NCI-H774 (cell line): ENCODE measurements around the gene PYY.

Experiments used
- DNase-seq: peaks from one replicate; lab custom pipeline; 2025; lab: John Stamatoyannopoulos, UW

PYY gene

DNA sequence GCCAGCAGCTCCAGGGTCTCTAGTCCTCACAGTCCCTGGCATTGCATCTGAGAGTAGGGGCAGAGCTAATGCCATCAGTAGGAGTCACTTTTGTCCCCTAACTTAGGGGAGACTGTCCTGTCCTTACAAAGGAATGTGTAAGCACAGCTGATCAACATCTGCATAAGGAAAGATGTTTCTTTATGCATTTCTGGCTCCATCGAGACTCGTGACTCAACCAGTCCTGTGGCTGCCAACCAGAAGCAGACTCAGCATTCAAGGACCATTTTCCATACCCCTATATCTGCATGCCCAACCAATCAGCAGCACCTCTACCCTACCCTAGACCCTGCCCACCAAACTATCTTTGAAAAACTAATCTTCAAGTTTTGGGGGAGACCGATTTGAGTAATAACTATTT lies 38.2 kb downstream of the PYY start:
- DNase-seq = no peak

DNA sequence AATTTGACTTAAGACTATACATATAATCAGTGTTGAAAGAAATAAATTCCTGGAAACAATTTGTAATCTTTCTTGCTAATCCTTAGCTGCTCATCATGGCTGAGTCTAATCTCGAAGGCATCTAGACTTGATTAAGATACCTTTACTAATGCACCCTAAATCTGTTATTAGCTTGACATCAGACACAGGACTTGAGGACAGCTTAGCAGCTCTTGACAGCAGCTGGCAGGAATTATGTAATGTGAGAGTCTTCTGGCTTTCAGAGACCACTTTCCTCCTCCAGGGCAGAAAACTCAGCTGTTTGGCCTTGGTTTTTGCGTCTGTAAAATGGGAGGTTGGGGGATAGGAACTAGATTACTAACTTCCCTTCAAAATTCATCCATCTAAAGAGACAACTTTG lies 39.3 kb downstream of the PYY start:
- DNase-seq = no peak

DNA sequence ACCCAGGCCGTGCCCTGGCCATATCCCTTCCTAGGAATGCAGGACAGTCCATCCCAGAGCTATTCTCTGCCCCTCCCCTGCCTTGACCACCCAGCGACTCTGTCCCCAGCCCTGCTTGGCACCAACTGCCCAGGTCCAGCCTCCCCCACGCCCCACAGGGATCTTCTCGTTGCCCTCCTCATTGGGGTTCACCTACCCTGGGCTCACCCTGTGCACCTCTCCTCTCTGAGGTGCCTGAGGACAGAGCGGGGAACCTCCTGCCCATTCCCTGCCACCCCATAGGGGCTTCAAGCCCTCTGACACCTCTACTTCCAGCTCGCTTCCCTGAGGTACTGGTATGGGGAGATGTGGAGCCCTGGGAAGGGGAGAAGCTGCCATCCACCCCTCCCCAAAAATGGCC lies 40.2 kb downstream of the PYY start:
- DNase-seq = no peak

DNA sequence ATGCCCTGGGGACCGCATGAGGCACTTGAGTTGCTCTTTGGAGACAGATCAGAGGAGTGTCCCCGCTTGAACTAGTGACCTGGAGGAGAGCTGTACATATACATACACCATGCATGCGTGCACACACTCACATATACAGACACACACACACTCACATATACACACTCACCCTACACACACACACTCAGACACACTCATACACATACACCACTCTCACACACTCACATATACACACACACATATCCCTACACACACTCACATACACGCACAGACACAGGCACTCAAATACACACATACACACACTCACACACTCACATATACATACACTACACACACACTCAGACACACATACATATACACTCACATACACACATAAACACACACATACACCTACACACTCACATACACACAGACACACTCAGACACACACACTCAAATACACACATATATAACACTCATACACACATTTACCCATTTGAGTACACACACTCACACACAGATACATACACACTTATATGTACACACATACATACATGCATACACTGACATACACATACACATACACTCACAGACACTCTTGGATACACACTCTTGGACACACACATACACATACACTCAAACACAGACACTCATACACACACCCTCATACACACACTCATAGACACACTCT lies 41.0 kb downstream of the PYY start:
- no peak for DNase-seq

DNA sequence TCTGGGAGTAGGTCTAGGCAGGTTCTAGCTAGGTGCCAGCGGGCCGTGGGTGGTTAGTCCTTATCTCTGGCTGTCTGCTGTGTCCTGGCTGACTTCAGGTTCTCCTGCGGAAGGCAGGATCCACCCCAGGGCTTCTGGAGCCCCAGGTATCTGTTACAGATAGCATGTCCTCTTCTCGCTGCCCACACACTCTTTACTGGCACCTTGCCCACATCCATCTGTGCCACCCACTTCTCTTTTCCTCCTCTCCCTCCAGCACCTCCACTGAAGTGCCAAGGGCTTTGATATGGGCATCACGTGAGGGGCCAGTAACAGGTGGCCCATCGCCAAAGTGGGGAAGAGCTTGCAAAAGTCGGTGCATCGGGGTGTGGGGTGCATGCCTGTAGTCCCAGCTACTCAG lies 41.8 kb downstream of the PYY start:
- DNase-seq = no peak

DNA sequence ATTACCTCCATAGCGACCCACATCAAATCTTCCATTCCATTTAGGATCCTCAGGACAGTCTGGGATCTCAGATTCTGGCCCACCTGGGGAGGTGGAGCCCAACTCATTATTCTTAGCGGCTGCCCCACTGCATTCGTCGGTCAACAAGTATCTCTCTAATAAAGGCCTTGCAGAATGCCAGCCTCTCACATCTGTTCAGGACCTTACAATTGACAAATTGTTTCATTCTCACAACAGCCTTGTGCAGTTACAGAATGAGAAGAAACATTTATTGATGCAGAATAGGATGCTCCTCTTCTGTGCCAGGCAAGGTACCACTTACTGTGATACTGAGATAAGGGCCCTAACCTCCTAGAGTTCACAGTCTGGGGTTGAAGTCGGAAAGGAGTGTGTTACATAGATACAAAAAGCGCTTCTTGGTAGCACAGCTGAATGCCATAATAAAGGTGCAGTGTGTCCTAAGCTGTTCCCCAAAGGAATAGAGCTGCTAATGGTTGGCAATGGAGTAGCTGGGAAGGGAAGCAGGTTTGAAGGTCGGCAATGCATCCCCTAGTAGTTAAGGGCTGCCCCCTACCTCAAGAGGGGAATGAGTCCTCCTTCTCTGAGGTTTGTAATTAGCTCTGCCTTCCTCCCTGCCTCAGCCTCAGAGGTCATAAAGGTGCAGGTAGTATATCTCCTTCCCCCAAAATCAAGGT lies 44.1 kb downstream of the PYY start:
- no peak for DNase-seq

DNA sequence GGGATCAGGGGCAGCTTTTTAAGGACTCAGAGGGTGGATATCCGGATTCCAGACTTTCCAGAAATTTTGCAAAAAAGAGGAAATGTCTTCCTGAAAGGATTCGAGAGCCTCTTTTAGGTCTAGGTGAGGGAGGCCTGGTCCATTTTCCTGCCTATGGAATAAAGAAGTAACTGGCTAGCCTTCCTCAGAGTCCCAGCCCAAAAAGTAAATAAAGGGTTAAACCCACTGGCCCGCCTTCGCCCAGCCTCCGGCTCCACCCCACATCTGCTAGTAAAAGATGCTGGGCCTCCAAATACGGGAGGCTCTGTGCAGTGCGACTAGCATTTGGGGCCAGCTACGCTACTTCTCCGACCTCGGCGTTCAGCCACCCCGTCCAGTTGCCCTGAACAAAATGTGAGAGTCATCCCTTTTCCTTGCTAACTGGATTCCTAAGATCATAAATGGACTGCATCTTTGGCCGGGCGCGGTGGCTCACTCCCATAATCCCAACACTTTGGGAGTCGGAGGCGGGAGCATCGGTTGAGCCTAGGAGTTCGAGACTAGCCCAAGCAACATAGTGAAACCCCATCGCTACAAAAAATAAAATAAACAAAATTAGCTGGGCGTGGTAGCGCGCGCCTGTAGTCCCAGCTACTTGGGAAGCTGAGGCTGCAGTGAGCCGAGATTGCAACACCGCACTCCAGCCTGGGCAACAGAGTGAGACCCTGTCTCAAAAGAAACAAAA lies 45.6 kb downstream of the PYY start:
- peak; percentile 34 for DNase-seq

DNA sequence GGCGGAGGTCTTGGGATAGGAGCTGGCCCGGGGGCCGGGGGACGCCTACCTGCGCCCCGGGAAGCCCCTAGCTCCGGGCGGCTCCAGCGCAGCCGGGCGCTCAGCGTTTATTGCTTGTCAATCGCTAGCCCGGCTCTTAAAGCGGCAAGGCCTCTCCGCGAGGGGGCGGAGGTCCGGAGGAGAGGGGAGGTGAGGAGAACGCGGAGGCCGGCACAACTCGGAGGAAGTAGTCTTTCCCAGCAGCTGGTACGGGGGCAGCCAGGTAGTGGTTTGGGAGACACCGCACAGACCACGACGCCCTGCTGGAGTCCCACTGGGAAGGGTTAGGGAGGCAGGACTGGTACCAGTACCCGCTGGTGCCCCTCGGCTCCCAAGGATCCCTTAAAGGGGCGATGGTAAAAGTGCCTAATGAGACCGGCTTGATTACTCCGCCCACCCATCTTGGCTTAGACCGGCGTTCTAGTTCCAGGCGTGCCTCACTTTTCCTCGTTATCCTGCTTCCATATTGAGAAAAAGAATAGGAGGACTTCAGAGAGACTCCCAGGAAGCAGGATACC lies 46.2 kb downstream of the PYY start, which contains the start of gene MPP2:
Gene MPP2, minus strand, starts transcription at position 112 of the 557 bp plus-strand sequence. CDS start 3,076 bp downstream, outside the sequence.
- DNase-seq = peak; percentile 40

DNA sequence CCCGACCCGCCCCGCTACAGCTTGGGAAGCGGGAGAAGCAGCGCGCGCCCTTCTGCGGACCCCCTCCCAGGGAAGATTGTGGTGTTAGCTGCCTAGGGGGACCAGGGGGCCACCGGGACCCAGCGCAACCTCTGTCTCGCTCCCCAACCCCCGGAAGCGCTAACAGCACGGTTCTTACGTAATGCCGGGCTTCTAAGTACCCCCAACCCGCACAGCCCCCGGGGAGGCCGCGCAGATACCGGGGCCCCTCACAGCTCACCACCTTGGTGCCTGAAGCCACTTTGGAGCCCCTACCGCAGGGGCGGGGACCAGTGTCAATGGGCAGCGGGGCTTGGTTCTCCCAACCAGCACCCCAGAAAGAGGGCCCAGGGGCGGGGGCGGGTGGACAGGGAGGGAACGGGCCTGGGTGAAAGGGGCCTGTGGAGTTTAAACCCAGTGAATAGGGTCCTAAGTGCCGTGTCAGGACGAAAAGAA lies 46.8 kb downstream of the PYY start:
- DNase-seq = no peak

DNA sequence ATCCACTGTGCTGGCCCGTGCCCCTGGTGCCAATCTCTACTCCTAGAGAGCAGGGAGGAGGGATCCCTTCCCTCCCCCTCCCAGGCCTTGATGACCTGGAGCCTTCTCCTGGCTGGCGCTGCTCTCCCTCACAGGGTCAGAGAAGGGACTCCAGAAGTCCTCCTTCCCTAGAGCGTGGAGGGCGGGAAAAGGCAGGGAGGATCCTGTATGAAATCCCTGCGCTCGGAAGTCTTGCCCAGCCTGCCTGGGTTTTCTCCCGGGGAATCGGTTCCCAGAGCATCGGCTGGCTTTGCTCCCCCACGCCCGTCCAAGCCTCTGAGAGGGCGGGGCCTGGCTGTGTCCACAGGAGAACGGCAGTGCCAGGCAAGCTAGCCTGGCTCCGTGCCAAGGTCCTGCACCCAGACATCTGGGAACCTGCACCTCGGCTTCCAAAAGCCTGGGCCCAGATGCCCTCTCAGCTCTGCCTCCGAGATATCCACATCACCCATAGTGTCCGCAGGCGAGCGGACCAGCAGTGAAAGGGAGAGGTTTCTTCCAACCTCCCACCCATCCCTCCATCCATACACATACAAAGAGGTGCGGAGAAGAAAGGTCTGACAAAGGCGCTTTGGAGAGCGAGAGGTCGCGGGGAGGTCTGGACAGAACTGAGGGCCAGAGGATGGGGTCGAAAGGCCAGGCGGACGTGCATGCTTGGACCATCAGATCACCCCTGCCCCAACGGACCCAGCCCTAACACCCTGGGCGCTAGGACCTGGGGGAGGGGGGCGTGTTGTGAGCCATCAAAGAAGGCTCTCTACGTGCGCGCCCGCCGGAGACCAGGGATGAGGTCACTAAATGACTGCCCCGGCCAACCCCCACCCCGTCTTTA lies 47.5 kb downstream of the PYY start:
- peak; percentile 34 for DNase-seq

DNA sequence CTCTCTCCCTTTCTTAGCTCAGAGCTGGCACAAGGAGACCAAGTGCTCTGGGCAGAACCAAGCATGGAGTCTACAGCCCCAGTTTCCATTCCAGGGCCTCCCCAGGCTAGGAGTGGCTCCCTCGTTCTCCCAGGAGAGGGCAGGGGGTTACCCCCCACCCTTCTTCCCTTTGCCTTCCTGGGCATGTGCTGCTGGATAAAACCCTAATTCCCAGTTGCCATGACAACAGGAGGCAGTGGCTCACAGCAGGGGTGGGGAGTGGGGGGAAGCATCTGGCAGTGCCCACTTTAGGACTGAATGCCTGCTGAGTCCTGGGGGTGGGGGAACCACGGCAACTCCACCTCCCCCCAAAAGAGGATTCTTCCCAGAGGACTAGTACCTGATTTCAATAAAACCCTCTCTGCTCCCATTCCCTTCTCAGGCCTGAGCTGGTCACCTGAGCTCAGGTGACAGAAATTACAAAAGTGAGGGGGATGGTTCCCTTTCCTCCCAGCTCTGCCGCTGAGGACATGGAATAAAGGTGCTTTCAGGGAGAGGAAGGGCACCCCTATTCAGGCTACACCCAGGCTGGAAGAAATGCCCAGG lies 48.2 kb downstream of the PYY start:
- no peak for DNase-seq
